H1 (cell line): ENCODE results near the gene CAP2. TPM values are rescaled to one million over a fixed set of nuclear protein-coding genes. Genes with fewer than 3 reads are reported as not detected.
A peak's percentile ranks its signal among the peaks of the same experiment; 100 is the strongest.

Source experiments
- FOSL1 ChIP-seq: IDR thresholded peaks from 2 replicates; pipeline ENCODE4 v1.6.1; 2011; ENCODE audit warnings: mild to moderate bottlenecking, low read depth, low read length, moderate library complexity; ENCODE audit not compliant: insufficient read depth
- HDAC2 ChIP-seq, 2 experiments: fragments of 300-600 bp in 1 of 2; sonication (generic) in 1 of 2; IDR thresholded peaks; 2 replicates each; pipeline ENCODE4 v1.6.1; 2011 to 2012; ENCODE audit warnings: low read depth in 2 of 2, low read length in 2 of 2, mild to moderate bottlenecking in 2 of 2, moderate library complexity in 2 of 2, borderline replicate concordance in 1 of 2, inconsistent platforms in 1 of 2
- SIN3A ChIP-seq, 2 experiments: IDR thresholded peaks in 1 of 2; conservative IDR thresholded peaks in 1 of 2; 2 replicates each; pipeline ENCODE4 v1.6.1; 2011 to 2012; ENCODE audit warnings: low read length in 2 of 2, improper control_type of control experiment in 1 of 2, low read depth in 1 of 2, mild to moderate bottlenecking in 1 of 2
- polyA plus RNA-seq, 7 experiments: library from polyadenylated mRNA; depleted of rRNA in 3 of 7; stranded (reverse) in 5 of 7; unstranded in 2 of 7; fragments of >200 nt in 5 of 7; fragments of 200-250 nt in 2 of 7; gene quantifications; 1 replicate in 5 of 7; 2 replicates in 1 of 7; 4 replicates in 1 of 7; pipeline versions ENCODE4 v1.2.1 to v1.2.3, GENCODE V29; 2011 to 2013; ENCODE audit warnings: missing spikeins in 2 of 7, mixed read lengths in 2 of 7
- total RNA-seq: library from RNA; stranded (reverse); fragmentation: NEBNext Ultra II Directional; extraction: Animal tissue kit (Norgen Biotek cat#: 25700); gene quantifications from 2 replicates; pipeline ENCODE4 v1.2.1, GENCODE V29; 2021

The CAP2 gene
- total and polyA plus RNA-seq, 2 of the 8 experiments (the other 6 are each of a cell fraction or from before 2014, with no cell fraction given) = 7.2 to 10.0 TPM

DNA sequence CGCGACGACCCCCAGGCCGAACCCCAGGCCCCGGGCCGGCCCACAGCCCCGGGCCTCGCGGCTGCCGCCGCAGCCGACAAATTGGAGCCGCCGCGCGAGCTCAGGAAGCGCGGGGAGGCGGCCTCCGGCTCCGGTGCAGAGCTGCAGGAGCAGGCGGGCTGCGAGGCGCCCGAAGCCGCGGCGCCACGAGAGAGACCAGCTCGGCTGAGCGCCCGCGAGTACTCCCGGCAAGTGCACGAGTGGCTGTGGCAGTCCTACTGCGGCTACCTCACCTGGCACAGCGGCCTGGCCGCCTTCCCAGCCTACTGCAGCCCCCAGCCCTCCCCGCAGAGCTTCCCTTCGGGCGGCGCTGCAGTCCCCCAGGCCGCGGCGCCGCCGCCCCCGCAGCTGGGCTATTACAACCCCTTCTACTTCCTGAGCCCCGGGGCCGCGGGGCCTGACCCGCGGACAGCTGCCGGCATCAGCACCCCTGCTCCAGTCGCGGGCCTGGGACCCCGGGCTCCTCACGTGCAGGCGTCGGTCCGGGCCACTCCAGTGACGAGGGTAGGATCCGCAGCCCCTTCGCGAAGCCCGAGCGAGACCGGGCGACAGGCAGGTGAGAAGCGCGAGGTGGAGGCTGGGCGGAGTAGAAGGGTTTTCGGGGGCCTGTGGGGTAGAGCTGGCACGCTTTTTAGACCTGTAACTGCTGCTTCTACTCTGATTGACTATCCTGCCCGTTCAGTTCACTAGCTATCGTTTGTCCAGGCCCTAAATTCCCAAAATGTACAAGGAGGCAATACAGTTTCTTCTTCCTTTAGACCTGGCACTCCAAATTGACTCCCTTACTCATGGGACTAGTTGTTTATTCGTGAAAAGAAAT lies 207.4 kb downstream of the CAP2 start (continued):
- TF ChIP-seq HDAC2 (IDR thresholded peaks at IDR 0.05; ENCODE audit: borderline replicate concordance in 1 of 2, low read depth in 2 of 2, low read length in 2 of 2) (peak in 1 of 2 experiments; percentile 78; a peak in 1 of 4 replicates), FOSL1 (no peak), SIN3A (conservative IDR thresholded peaks at IDR 0.05 in 1 of 2, IDR thresholded peaks at IDR 0.05 in 1 of 2; ENCODE audit: low read depth in 1 of 2, low read length in 2 of 2) (0 out of 4 replicates have a peak, but pooled peaks have one; percentile 1 to 31)
